ENCODE measurements around the gene MICA.

DNA sequence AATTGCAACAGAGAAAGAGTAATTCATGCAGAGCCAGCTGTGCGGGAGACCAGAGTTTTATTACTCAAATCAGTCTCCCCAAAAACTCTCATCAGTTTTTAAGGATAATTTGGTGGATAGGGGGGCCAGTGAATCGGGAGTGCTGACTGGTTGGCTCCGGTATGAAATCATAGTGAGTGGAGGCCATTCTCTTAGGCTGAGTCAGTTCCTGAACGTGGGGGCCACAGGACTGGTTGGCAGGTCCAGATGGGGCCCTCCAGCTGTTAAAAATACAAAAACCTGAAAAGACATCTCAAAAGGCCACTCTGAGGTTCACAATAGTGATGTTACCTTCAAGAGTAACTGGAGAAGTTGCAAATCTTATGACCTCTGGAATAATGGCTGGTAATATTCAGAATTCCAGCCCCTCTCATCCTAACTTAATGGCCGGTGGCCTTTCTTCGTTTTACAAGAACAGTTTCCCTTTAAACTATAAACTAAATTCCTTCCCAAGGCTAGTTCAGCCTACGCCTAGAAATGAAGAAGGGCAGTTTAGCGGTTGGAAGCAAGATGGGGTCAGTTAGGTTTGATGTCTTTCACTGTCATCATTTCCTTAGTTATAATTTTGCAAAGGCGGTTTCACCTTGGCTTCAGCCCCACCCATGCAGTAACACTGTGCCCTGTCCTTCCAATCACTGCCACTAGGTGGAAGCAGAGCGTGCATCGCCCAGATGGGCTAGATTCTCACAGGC, 6.8 kb upstream of the MICA start:
- no peak for TF ChIP-seq POLR2A (IDR thresholded peaks at IDR 0.05)
- TF ChIP-seq, protein P1, sequence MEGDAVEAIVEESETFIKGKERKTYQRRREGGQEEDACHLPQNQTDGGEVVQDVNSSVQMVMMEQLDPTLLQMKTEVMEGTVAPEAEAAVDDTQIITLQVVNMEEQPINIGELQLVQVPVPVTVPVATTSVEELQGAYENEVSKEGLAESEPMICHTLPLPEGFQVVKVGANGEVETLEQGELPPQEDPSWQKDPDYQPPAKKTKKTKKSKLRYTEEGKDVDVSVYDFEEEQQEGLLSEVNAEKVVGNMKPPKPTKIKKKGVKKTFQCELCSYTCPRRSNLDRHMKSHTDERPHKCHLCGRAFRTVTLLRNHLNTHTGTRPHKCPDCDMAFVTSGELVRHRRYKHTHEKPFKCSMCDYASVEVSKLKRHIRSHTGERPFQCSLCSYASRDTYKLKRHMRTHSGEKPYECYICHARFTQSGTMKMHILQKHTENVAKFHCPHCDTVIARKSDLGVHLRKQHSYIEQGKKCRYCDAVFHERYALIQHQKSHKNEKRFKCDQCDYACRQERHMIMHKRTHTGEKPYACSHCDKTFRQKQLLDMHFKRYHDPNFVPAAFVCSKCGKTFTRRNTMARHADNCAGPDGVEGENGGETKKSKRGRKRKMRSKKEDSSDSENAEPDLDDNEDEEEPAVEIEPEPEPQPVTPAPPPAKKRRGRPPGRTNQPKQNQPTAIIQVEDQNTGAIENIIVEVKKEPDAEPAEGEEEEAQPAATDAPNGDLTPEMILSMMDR (IDR thresholded peaks at IDR 0.05) = peak; percentile 69 to 93 (median 87)
